ENCODE results near the gene PLA2G4E. TPM values are rescaled to one million over a fixed set of nuclear protein-coding genes. Genes with fewer than 3 reads are reported as not detected.

The PLA2G4E gene
- total RNA-seq, 1 experiment from 2014 or later = not detected

GRCh38 chr15:42036966-42037365 lies 16.1 kb upstream of the PLA2G4E start:
- RAD21 ChIA-PET (ENCODE audit: low non-redundant PET in 1 of 2, low total read pairs in 2 of 2, uncharacterized antibody in 2 of 2, unreplicated experiment in 2 of 2) = no interaction called here
- Histone ChIP-seq H3K4me2 (ENCODE audit: low read length) (no peak overlapping the region), H3K9me2 (ENCODE audit: insufficient read depth) (no peaks in the 10 kb centered on the region), H3K27me3 (ENCODE audit: insufficient read depth, low read length) (no peaks in the 10 kb centered on the region; the same call in 1 of the 2 replicates), H2AFZ (ENCODE audit: low read depth, low read length, poor library complexity, severe bottlenecking) (no peak overlapping the region), H3K79me2 (ENCODE audit: insufficient read depth, low read length) (no peaks in the 10 kb centered on the region), H4K20me1 (ENCODE audit: insufficient read depth) (no peaks in the 10 kb centered on the region), H3K27ac (ENCODE audit: low read depth, low read length) (no peak overlapping the region), H3K9me3 (ENCODE audit: control insufficient read depth in 1 of 2, insufficient read depth in 1 of 2, low read depth in 1 of 2, low read length in 2 of 2) (no peaks in the 10 kb centered on the region), H3K4me3 (replicated peaks in 1 of 2; ENCODE audit: low read depth in 1 of 2, low read length in 2 of 2) (no peak overlapping the region), H3K9ac (ENCODE audit: low read length) (no peak overlapping the region), H3K4me1 (ENCODE audit: control insufficient read depth in 1 of 2, insufficient read depth in 2 of 2, low read length in 2 of 2) (no peaks in the 10 kb centered on the region), H3K36me3 (ENCODE audit: control insufficient read depth in 1 of 2, insufficient read depth in 2 of 2, low read length in 2 of 2) (no peaks in the 10 kb centered on the region)
- DNase-seq (ENCODE audit: low read depth, low spot score) (no peak), ATAC-seq (peak; percentile 61)
- POLR2A ChIA-PET = no interaction called here
- intact Hi-C loops (cut with micrococcal nuclease) = no loop called here
- TF ChIP-seq SRF (IDR thresholded peaks at IDR 0.05; ENCODE audit: low read depth) = no peak
- TF ChIP-seq JUND (IDR thresholded peaks at IDR 0.05) = no peak
- TF ChIP-seq MAX (IDR thresholded peaks at IDR 0.05) = no peak
- no peak for TF ChIP-seq SIN3A (IDR thresholded peaks at IDR 0.05; ENCODE audit: low read depth)
- TF ChIP-seq EZH2phosphoT487 (IDR thresholded peaks at IDR 0.05; ENCODE audit: borderline replicate concordance) = no peak
- TF ChIP-seq ZNF274 (IDR thresholded peaks at IDR 0.05; ENCODE audit: low read depth, low read length) = no peak
- TF ChIP-seq POLR2AphosphoS5 (IDR thresholded peaks at IDR 0.05; ENCODE audit: low read depth, low read length) = no peak
- no peak for TF ChIP-seq TCF7L2 (IDR thresholded peaks at IDR 0.05; ENCODE audit: borderline replicate concordance, extremely low read depth, insufficient read depth, insufficient read length)
- TF ChIP-seq ELF1 (IDR thresholded peaks at IDR 0.05; ENCODE audit: borderline replicate concordance, low read depth) = no peak
- no peak for TF ChIP-seq ATF3 (IDR thresholded peaks at IDR 0.05)
- TF ChIP-seq SP1 (IDR thresholded peaks at IDR 0.05; ENCODE audit: low read depth) = no peak
- TF ChIP-seq CTCF (IDR thresholded peaks at IDR 0.05 in 2 of 3, conservative IDR thresholded peaks at IDR 0.05 in 1 of 3; ENCODE audit: borderline replicate concordance in 1 of 3, insufficient read depth in 1 of 3, low read depth in 2 of 3, low read length in 2 of 3) = no peak
- no peak for TF ChIP-seq REST (IDR thresholded peaks at IDR 0.05; ENCODE audit: low read depth)
- TF ChIP-seq CEBPB (IDR thresholded peaks at IDR 0.05; ENCODE audit: low read depth) = no peak
- TF ChIP-seq EGR1 (IDR thresholded peaks at IDR 0.05; ENCODE audit: low read depth) = no peak
- TF ChIP-seq EZH2 (IDR thresholded peaks at IDR 0.05) = no peak
- no peak for TF ChIP-seq ZBTB33 (IDR thresholded peaks at IDR 0.05; ENCODE audit: extremely low read depth, insufficient replicate concordance, low read length)
- TF ChIP-seq POLR2A (IDR thresholded peaks at IDR 0.05; ENCODE audit: borderline replicate concordance, extremely low read depth, insufficient read depth, insufficient read length) = no peak
- TF ChIP-seq CBX3 (IDR thresholded peaks at IDR 0.05; ENCODE audit: low read depth) = no peak
- CTCF ChIA-PET = no interaction called here
- BruUV-seq (replicated peaks) = no TSS peak

All from HCT116 (cell line).